ENCODE results near the gene GLI1. TPM values are rescaled to one million over a fixed set of nuclear protein-coding genes. Genes with fewer than 3 reads are reported as not detected.

GLI1 gene
- total and polyA plus RNA-seq, 2 donors: 0.71 to 0.85 TPM

GRCh38 chr12:57470970-57471656, 11.5 kb downstream of the GLI1 start:
- Histone ChIP-seq H3K27me3 (ENCODE audit: control insufficient read depth in 2 of 2, insufficient read depth in 1 of 2, low read length in 1 of 2) (peaks cover 0 to 15% of the 10 kb centered on the region in 2 donors), H3K36me3 (ENCODE audit: control insufficient read depth in 2 of 2, insufficient read depth in 2 of 2, low read length in 1 of 2) (peaks cover 68 to 74% of the 10 kb centered on the region in 2 donors), H3K27ac (ENCODE audit: low read depth in 1 of 2, low read length in 1 of 2) (no peak overlapping the region), H3K4me3 (ENCODE audit: low read length in 2 of 2) (no peak overlapping the region), H3K9me3 (ENCODE audit: control insufficient read depth in 2 of 2, insufficient read depth in 1 of 2, low read length in 1 of 2) (no peaks in the 10 kb centered on the region), H3K4me1 (ENCODE audit: control insufficient read depth in 2 of 2, insufficient read depth in 2 of 2, low read length in 2 of 2) (peaks cover 8 to 14% of the 10 kb centered on the region in 2 donors)
- DNase-seq (ENCODE audit: low read depth in 6 of 9, low spot score in 9 of 9): no peak
- WGBS: 94% methylated on average over 4 of the region's 4 CpGs

DNA sequence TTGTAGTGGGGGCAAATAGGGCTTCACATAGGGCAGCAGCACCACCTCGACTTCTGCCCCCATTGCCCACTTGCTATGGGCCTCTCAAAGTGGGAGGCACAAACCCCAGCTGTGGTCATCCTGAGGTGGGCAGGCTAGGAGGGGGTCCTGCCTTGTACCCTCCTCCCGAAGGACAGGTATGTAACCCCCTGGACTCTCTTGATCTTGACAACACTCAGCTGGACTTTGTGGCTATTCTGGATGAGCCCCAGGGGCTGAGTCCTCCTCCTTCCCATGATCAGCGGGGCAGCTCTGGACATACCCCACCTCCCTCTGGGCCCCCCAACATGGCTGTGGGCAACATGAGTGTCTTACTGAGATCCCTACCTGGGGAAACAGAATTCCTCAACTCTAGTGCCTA, 12.1 kb downstream of the GLI1 start:
- Histone ChIP-seq H3K4me1 (ENCODE audit: control insufficient read depth in 2 of 2, insufficient read depth in 2 of 2, low read length in 2 of 2) (peaks cover 10 to 20% of the 10 kb centered on the region in 2 donors), H3K9me3 (ENCODE audit: control insufficient read depth in 2 of 2, insufficient read depth in 1 of 2, low read length in 1 of 2) (no peaks in the 10 kb centered on the region), H3K4me3 (ENCODE audit: low read length in 2 of 2) (no peak overlapping the region), H3K36me3 (ENCODE audit: control insufficient read depth in 2 of 2, insufficient read depth in 2 of 2, low read length in 1 of 2) (peaks cover 68 to 74% of the 10 kb centered on the region in 2 donors), H3K27me3 (ENCODE audit: control insufficient read depth in 2 of 2, insufficient read depth in 1 of 2, low read length in 1 of 2) (peaks cover 0 to 16% of the 10 kb centered on the region in 2 donors), H3K27ac (ENCODE audit: low read depth in 1 of 2, low read length in 1 of 2) (no peak overlapping the region)
- DNase-seq (ENCODE audit: low read depth in 6 of 9, low spot score in 9 of 9): no peak
- 98% methylated on average over 3 of the region's 3 CpGs for WGBS

GRCh38 chr12:57472391-57472790, 12.8 kb downstream of the GLI1 start:
- H3K36me3 ChIP-seq (ENCODE audit: control insufficient read depth in 2 of 2, insufficient read depth in 2 of 2, low read length in 1 of 2): peaks cover 64 to 69% of the 10 kb centered on the region in 2 donors
- peaks cover 0 to 18% of the 10 kb centered on the region in 2 donors for H3K27me3 ChIP-seq (ENCODE audit: control insufficient read depth in 2 of 2, insufficient read depth in 1 of 2, low read length in 1 of 2)
- H3K4me1 ChIP-seq (ENCODE audit: control insufficient read depth in 2 of 2, insufficient read depth in 2 of 2, low read length in 2 of 2): peaks cover 11 to 24% of the 10 kb centered on the region in 2 donors
- 96% methylated on average over 3 of the region's 3 CpGs for WGBS
- no peak for DNase-seq (ENCODE audit: low read depth in 6 of 9, low spot score in 9 of 9)
- no peak overlapping the region for H3K4me3 ChIP-seq (ENCODE audit: low read length in 2 of 2)
- no peak overlapping the region for H3K27ac ChIP-seq (ENCODE audit: low read depth in 1 of 2, low read length in 1 of 2)
- H3K9me3 ChIP-seq (ENCODE audit: control insufficient read depth in 2 of 2, insufficient read depth in 1 of 2, low read length in 1 of 2): no peaks in the 10 kb centered on the region

- WGBS: 95% methylated on average over 3 of the region's 3 CpGs
- no peak overlapping the region for H3K27ac ChIP-seq (ENCODE audit: low read depth in 1 of 2, low read length in 1 of 2)
- no peak overlapping the region for H3K4me3 ChIP-seq (ENCODE audit: low read length in 2 of 2)
- DNase-seq (ENCODE audit: low read depth in 6 of 9, low spot score in 9 of 9): no peak
- peaks cover 14 to 34% of the 10 kb centered on the region in 2 donors for H3K4me1 ChIP-seq (ENCODE audit: control insufficient read depth in 2 of 2, insufficient read depth in 2 of 2, low read length in 2 of 2)
- H3K9me3 ChIP-seq (ENCODE audit: control insufficient read depth in 2 of 2, insufficient read depth in 1 of 2, low read length in 1 of 2): no peaks in the 10 kb centered on the region
- H3K27me3 ChIP-seq (ENCODE audit: control insufficient read depth in 2 of 2, insufficient read depth in 1 of 2, low read length in 1 of 2): peaks cover 0 to 18% of the 10 kb centered on the region in 2 donors
- H3K36me3 ChIP-seq (ENCODE audit: control insufficient read depth in 2 of 2, insufficient read depth in 2 of 2, low read length in 1 of 2): peaks cover 64 to 66% of the 10 kb centered on the region in 2 donors
These were observed 13.8 kb downstream of the GLI1 start for GRCh38 chr12:57473392-57473791.

GRCh38 chr12:57473886-57474285, 14.3 kb downstream of the GLI1 start:
- H3K9me3 ChIP-seq (ENCODE audit: control insufficient read depth in 2 of 2, insufficient read depth in 1 of 2, low read length in 1 of 2): no peaks in the 10 kb centered on the region
- H3K4me1 ChIP-seq (ENCODE audit: control insufficient read depth in 2 of 2, insufficient read depth in 2 of 2, low read length in 2 of 2): peaks cover 19 to 39% of the 10 kb centered on the region in 2 donors
- WGBS: 96% methylated on average over 5 of the region's 5 CpGs
- H3K36me3 ChIP-seq (ENCODE audit: control insufficient read depth in 2 of 2, insufficient read depth in 2 of 2, low read length in 1 of 2): peaks cover 64 to 66% of the 10 kb centered on the region in 2 donors
- H3K4me3 ChIP-seq (ENCODE audit: low read length in 2 of 2): no peak overlapping the region
- no peak overlapping the region for H3K27ac ChIP-seq (ENCODE audit: low read depth in 1 of 2, low read length in 1 of 2)
- no peak for DNase-seq (ENCODE audit: low read depth in 6 of 9, low spot score in 9 of 9)
- H3K27me3 ChIP-seq (ENCODE audit: control insufficient read depth in 2 of 2, insufficient read depth in 1 of 2, low read length in 1 of 2): peaks cover 0 to 18% of the 10 kb centered on the region in 2 donors

DNA sequence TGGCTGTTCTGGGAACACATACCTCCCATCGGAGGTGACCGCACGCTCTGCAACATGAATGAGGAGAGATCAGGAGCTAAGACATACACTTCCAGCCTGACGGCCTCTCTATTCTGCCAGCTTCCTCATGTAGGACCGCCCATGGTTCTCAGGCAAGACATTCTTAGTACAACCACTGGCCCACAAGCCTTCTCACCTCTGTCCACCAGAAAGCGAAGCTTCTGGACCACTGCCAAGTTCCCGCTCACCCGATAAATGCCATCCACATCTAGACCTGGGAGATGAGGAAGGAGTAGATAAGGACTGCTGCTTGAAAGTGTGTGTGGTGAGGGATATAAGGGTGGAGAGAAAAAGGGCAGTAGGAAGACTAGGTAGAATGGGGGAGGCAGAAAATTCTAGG, 14.8 kb downstream of the GLI1 start:
- no peak overlapping the region for H3K27ac ChIP-seq (ENCODE audit: low read depth in 1 of 2, low read length in 1 of 2)
- H3K4me1 ChIP-seq (ENCODE audit: control insufficient read depth in 2 of 2, insufficient read depth in 2 of 2, low read length in 2 of 2): peaks cover 25 to 44% of the 10 kb centered on the region in 2 donors
- no peak overlapping the region for H3K4me3 ChIP-seq (ENCODE audit: low read length in 2 of 2)
- 90% methylated on average over 8 of the region's 8 CpGs for WGBS
- H3K36me3 ChIP-seq (ENCODE audit: control insufficient read depth in 2 of 2, insufficient read depth in 2 of 2, low read length in 1 of 2): peaks cover 59 to 60% of the 10 kb centered on the region in 2 donors
- peaks cover 0 to 18% of the 10 kb centered on the region in 2 donors for H3K27me3 ChIP-seq (ENCODE audit: control insufficient read depth in 2 of 2, insufficient read depth in 1 of 2, low read length in 1 of 2)
- DNase-seq (ENCODE audit: low read depth in 6 of 9, low spot score in 9 of 9): no peak
- H3K9me3 ChIP-seq (ENCODE audit: control insufficient read depth in 2 of 2, insufficient read depth in 1 of 2, low read length in 1 of 2): no peaks in the 10 kb centered on the region

DNA sequence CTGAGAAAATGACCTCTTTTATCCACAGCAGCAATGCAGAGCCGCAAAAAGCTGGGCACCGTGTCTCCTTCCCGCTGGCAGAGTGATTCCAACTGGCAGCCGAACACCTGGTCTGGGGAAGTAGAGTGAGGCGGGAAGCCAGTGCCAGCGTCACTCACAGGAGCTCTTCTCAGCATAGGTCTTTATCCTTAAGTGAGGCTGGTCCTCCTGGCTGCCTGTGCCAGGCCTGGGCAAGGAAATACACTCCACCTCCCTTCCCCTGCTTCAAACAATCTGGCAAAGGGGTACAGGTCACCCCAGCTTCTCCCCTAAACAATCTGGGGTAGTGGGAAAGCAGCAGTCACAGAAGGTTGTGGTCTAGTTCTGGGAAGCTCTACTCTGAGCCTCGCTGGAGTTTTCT, 15.3 kb downstream of the GLI1 start:
- Histone ChIP-seq H3K4me3 (ENCODE audit: low read length in 2 of 2) (no peak overlapping the region), H3K4me1 (ENCODE audit: control insufficient read depth in 2 of 2, insufficient read depth in 2 of 2, low read length in 2 of 2) (peaks cover 29 to 49% of the 10 kb centered on the region in 2 donors), H3K27ac (ENCODE audit: low read depth in 1 of 2, low read length in 1 of 2) (no peak overlapping the region), H3K9me3 (ENCODE audit: control insufficient read depth in 2 of 2, insufficient read depth in 1 of 2, low read length in 1 of 2) (no peaks in the 10 kb centered on the region), H3K27me3 (ENCODE audit: control insufficient read depth in 2 of 2, insufficient read depth in 1 of 2, low read length in 1 of 2) (peaks cover 0 to 18% of the 10 kb centered on the region in 2 donors), H3K36me3 (ENCODE audit: control insufficient read depth in 2 of 2, insufficient read depth in 2 of 2, low read length in 1 of 2) (peaks cover 55 to 56% of the 10 kb centered on the region in 2 donors)
- WGBS: 97% methylated on average over 7 of the region's 7 CpGs
- no peak for DNase-seq (ENCODE audit: low read depth in 6 of 9, low spot score in 9 of 9)

GRCh38 chr12:57475271-57476161, 15.9 kb downstream of the GLI1 start:
- H3K36me3 ChIP-seq (ENCODE audit: control insufficient read depth in 2 of 2, insufficient read depth in 2 of 2, low read length in 1 of 2): peaks cover 48 to 49% of the 10 kb centered on the region in 2 donors
- no peak for DNase-seq (ENCODE audit: low read depth in 6 of 9, low spot score in 9 of 9)
- H3K9me3 ChIP-seq (ENCODE audit: control insufficient read depth in 2 of 2, insufficient read depth in 1 of 2, low read length in 1 of 2): no peaks in the 10 kb centered on the region
- peak overlapping the region in 1 of 2 donors; percentile 20 for H3K27ac ChIP-seq (ENCODE audit: low read depth in 1 of 2, low read length in 1 of 2)
- peak overlapping the region; percentile 84 to 89 for H3K4me3 ChIP-seq (ENCODE audit: low read length in 2 of 2)
- WGBS: 62% methylated on average over 84 of the region's 84 CpGs
- H3K27me3 ChIP-seq (ENCODE audit: control insufficient read depth in 2 of 2, insufficient read depth in 1 of 2, low read length in 1 of 2): peaks cover 0 to 18% of the 10 kb centered on the region in 2 donors
- peaks cover 31 to 55% of the 10 kb centered on the region in 2 donors for H3K4me1 ChIP-seq (ENCODE audit: control insufficient read depth in 2 of 2, insufficient read depth in 2 of 2, low read length in 2 of 2)

Measured in thymus (tissue), 11 donors.